AML-193 (cell line): ENCODE measurements around the gene THNSL1.
"Not testable (repeated sequence)": the region's sequence is repeated elsewhere in the genome, so short reads cannot be mapped to it uniquely, and the experiment has no call there.

Experiments used
- DNase-seq, 2 experiments: peaks; one replicate each; lab custom pipeline; 2025; lab: John Stamatoyannopoulos, UW

The THNSL1 gene

GRCh38 chr10:25016376-25017153 is at the start of gene THNSL1:
Gene THNSL1, plus strand, starts transcription at chr10:25016612. Its CDS starts 6,612 bp downstream, at chr10:25023224.
- DNase-seq: peak; percentile 94 to 97

- no peak for DNase-seq
Observed at GRCh38 chr10:24966962-24967481, 49.4 kb upstream of the THNSL1 start.

GRCh38 chr10:24968349-24968748 is 48.1 kb upstream of the THNSL1 start:
- no peak for DNase-seq

- not testable (repeated sequence) for DNase-seq
Observed at GRCh38 chr10:24968951-24969350, 47.5 kb upstream of the THNSL1 start.

GRCh38 chr10:24969841-24970281 is 46.6 kb upstream of the THNSL1 start:
- no peak for DNase-seq

GRCh38 chr10:24971374-24971773 is 45.0 kb upstream of the THNSL1 start:
- no peak for DNase-seq

GRCh38 chr10:24973163-24973562 is 43.2 kb upstream of the THNSL1 start:
- no peak for DNase-seq

- no peak for DNase-seq
Observed at GRCh38 chr10:24974976-24975375, 41.4 kb upstream of the THNSL1 start.

- DNase-seq: no peak
Observed at GRCh38 chr10:24979685-24980084, 36.7 kb upstream of the THNSL1 start.

- no peak for DNase-seq
Observed at GRCh38 chr10:24981161-24981710, 35.2 kb upstream of the THNSL1 start.

GRCh38 chr10:24982319-24983112 is 33.9 kb upstream of the THNSL1 start:
- no peak for DNase-seq

GRCh38 chr10:24983130-24983529 is 33.3 kb upstream of the THNSL1 start:
- DNase-seq: no peak

GRCh38 chr10:24983946-24984345 is 32.5 kb upstream of the THNSL1 start:
- DNase-seq: no peak

GRCh38 chr10:24984906-24985305 is 31.5 kb upstream of the THNSL1 start:
- DNase-seq: no peak

- no peak for DNase-seq
Observed at GRCh38 chr10:24988831-24989640, 27.4 kb upstream of the THNSL1 start.

GRCh38 chr10:24989867-24990266 is 26.5 kb upstream of the THNSL1 start:
- peak; percentile 6 to 24 for DNase-seq

GRCh38 chr10:24991298-24991697 is 25.1 kb upstream of the THNSL1 start:
- no peak for DNase-seq

GRCh38 chr10:24992512-24993133 is 23.8 kb upstream of the THNSL1 start:
- DNase-seq: no peak

GRCh38 chr10:24993237-24993958 is 23.0 kb upstream of the THNSL1 start:
- DNase-seq: no peak

GRCh38 chr10:24995072-24995471 is 21.3 kb upstream of the THNSL1 start:
- no peak for DNase-seq

GRCh38 chr10:24998044-24998443 is 18.4 kb upstream of the THNSL1 start:
- DNase-seq: no peak
